ENCODE results near the gene DHFR2.
"Not testable (repeated sequence)": the region's sequence is repeated elsewhere in the genome, so short reads cannot be mapped to it uniquely, and the experiment has no call there.

Gene DHFR2

GRCh38 chr3:94065122-94065521 is 2.4 kb upstream of the DHFR2 start:
- DNase-seq = no peak

GRCh38 chr3:94064243-94064860 is 1.6 kb upstream of the DHFR2 start:
- DNase-seq = no peak

- DNase-seq = no peak
Measured at GRCh38 chr3:94063496-94064119, 892 bp upstream of the DHFR2 start.

GRCh38 chr3:94061297-94061696 is 1.4 kb downstream of the DHFR2 start:
- DNase-seq = no peak

GRCh38 chr3:94050546-94050945 is 12.2 kb downstream of the DHFR2 start:
- no peak for DNase-seq

- DNase-seq = no peak
Measured at GRCh38 chr3:94049267-94049666, 13.4 kb downstream of the DHFR2 start.

- DNase-seq = no peak
Measured at GRCh38 chr3:94046533-94046932, 16.2 kb downstream of the DHFR2 start.

- DNase-seq = not testable (repeated sequence)
Measured at GRCh38 chr3:94044100-94044936, 18.4 kb downstream of the DHFR2 start.

- DNase-seq = no peak
Measured at GRCh38 chr3:94043285-94043684, 19.4 kb downstream of the DHFR2 start.

GRCh38 chr3:94036909-94037507 is 25.7 kb downstream of the DHFR2 start:
- DNase-seq = no peak

GRCh38 chr3:94028093-94028837 is 34.5 kb downstream of the DHFR2 start, which contains the start of gene STX19:
Gene STX19 (minus strand): TSS chr3:94028597. CDS start chr3:94015269, 13,328 bp downstream.
- DNase-seq = no peak

- DNase-seq = no peak
Measured at GRCh38 chr3:94026623-94027022, 36.1 kb downstream of the DHFR2 start.

GRCh38 chr3:94024385-94024784 is 38.3 kb downstream of the DHFR2 start:
- no peak for DNase-seq

GRCh38 chr3:94020293-94020692 is 42.4 kb downstream of the DHFR2 start:
- no peak for DNase-seq

- DNase-seq = no peak
Measured at GRCh38 chr3:94019659-94020058, 43.1 kb downstream of the DHFR2 start.

GRCh38 chr3:94015025-94015424 is 47.7 kb downstream of the DHFR2 start:
- DNase-seq = no peak

- no peak for DNase-seq
Measured at GRCh38 chr3:94012185-94012584, 50.5 kb downstream of the DHFR2 start.

- DNase-seq = no peak
Measured at GRCh38 chr3:94011233-94011711, 51.4 kb downstream of the DHFR2 start.

- no peak for DNase-seq
Measured at GRCh38 chr3:94009608-94010007, 53.1 kb downstream of the DHFR2 start.

- DNase-seq = no peak
Measured at GRCh38 chr3:94008253-94008652, 54.5 kb downstream of the DHFR2 start.
